ENCODE results near the gene AMN.

GRCh38 chr14:102969060-102969791 lies 46.8 kb downstream of the AMN start:
- TF ChIP-seq CTCF (IDR thresholded peaks at IDR 0.05) (no peak), POLR2A (IDR thresholded peaks at IDR 0.05) (no peak)
